IPS-20b (cell line): Measurements from ENCODE around the gene MAP1LC3B.

Source experiments
- H3K27ac ChIP-seq: one replicate; pipeline ENCODE4 v1.5.1; 2013; ENCODE audit warnings: low read length
- H3K27me3 ChIP-seq: 2 replicates; pipeline ENCODE4 v1.6.1; 2013; ENCODE audit warnings: mild to moderate bottlenecking, low read length, inconsistent platforms; ENCODE audit not compliant: insufficient read depth
- H3K36me3 ChIP-seq: 2 replicates; pipeline ENCODE4 v1.6.1; 2013; ENCODE audit warnings: low read depth, mild to moderate bottlenecking, inconsistent platforms, low read length, moderate library complexity; ENCODE audit not compliant: insufficient read depth
- H3K4me1 ChIP-seq: 2 replicates; pipeline ENCODE4 v1.6.1; 2013; ENCODE audit warnings: mild to moderate bottlenecking, control low read depth, inconsistent platforms, low read length, moderate library complexity; ENCODE audit not compliant: insufficient read depth
- H3K4me3 ChIP-seq: 2 replicates; pipeline ENCODE4 v1.5.1; 2013; ENCODE audit warnings: mild to moderate bottlenecking, low read length, inconsistent platforms
- H3K9ac ChIP-seq: 2 replicates; pipeline ENCODE4 v1.6.1; 2013; ENCODE audit warnings: low read depth, mild to moderate bottlenecking, inconsistent platforms, low read length, moderate library complexity
- H3K9me3 ChIP-seq: 2 replicates; pipeline ENCODE4 v1.6.1; 2013; ENCODE audit warnings: mild to moderate bottlenecking, low read depth, low read length, inconsistent platforms; ENCODE audit not compliant: insufficient read depth

MAP1LC3B gene

DNA sequence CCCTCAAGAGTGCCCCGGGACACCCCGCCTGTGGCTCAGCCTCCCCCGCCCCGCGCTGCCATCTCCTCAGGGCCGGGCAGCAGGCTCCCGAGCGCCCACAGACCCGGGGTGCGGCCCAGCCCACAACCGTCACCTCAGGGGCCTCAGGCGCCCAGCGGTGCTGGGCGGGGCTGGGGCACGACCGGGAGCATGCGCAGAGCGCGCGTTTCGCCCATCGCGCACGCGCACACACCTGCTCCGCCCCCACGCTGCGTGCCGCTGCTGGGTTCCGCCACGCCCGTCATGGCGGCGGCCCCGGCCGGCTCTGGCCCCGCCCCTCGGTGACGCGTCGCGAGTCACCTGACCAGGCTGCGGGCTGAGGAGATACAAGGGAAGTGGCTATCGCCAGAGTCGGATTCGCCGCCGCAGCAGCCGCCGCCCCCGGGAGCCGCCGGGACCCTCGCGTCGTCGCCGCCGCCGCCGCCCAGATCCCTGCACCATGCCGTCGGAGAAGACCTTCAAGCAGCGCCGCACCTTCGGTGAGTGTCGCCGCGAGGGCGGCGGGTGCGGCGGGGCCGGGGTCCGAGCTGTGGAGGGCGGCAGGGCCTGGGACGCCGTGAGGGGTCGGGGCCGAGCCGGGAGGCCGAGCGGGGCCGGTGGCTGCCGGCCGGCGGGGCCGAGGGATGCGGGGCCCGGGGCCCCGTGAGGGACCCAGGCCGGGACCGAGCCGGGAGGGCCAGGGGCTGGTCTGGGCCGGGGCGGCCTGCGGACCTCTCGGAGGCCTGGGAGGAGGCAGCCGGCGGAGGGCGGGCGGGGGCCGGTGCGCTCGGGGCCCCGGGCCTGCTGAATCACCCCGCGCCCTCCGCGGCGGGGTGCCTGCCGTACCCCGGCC lies at the start of gene MAP1LC3B:
Gene MAP1LC3B (plus strand): TSS at position 387 of the 871 bp plus-strand sequence. CDS start 92 bp downstream, at position 479.
- Histone ChIP-seq H3K36me3 (peaks cover 5% of the 10 kb centered on the region; the same call in 1 of the 2 replicates), H3K27ac (peak within 1 kb of the TSS; percentile 74), H3K4me3 (peak within 1 kb of the TSS; percentile 98), H3K9ac (peak within 1 kb of the TSS; percentile 81), H3K9me3 (no peaks in the 10 kb centered on the region), H3K27me3 (peaks cover 7% of the 10 kb centered on the region; the same call in 1 of the 2 replicates), H3K4me1 (peaks cover 5% of the 10 kb centered on the region)

DNA sequence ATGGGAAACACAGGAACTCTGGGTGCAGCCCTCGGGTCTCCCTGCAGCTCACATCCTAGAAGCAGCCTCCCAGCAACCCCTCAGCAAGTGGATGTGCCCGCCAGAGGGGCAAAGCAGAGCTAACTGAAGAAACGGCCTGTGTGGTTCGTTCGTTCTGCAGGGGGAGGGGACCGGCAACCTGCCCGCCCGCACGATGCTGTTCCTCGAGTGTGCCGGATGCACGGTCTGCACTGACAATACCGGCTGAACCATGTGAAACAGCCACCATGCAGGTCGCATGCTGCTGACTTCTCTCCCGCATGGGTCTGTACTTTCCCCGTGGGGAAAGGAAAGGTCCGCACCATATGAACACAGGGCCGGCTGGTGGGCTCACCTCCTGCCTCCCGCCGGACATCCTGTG lies 49.6 kb upstream of the MAP1LC3B start:
- peaks cover 24% of the 10 kb centered on the region for H3K36me3 ChIP-seq
- no peak overlapping the region for H3K27ac ChIP-seq
- H3K4me1 ChIP-seq: peaks cover 5% of the 10 kb centered on the region; the same call in 1 of the 2 replicates
- no peaks in the 10 kb centered on the region for H3K27me3 ChIP-seq
- no peaks in the 10 kb centered on the region for H3K9me3 ChIP-seq
- H3K9ac ChIP-seq: no peak overlapping the region
- no peak overlapping the region for H3K4me3 ChIP-seq

DNA sequence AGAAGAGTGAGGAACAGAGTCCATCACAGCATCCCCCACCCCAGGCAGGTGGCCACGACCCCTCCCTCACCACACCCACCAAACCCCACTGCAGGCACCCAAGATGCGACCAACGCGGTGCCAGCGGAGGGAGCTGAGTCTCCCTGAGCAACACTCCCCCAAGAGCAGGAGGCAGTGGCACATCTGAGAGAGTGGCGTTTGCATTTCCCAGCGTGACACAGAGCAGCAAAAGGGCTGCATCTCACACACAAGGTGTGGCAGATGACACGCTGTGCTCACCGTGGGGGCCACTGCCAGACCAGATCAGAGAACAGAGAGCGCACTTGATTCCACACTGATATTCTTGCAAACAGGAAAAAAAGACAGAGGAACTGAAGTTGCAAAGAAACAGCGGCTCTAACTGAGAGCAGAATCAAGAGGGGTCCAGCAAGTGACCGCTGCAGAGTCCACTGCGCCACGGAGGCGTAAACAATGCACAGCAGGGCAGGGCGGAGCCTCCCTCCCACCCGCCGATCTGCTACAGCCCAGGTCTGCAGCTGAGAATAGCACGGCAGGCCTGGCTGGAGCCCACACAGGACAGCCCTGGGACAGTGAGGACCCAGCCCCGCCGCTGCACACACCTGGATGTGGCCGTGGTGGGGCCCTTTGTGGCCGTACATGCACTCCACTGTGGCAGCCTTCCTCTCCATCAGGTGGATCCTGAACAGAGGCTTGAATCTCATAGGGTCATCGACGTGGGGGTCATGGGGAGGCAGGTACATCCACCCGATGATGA lies 49.0 kb upstream of the MAP1LC3B start:
- H3K9ac ChIP-seq: no peak overlapping the region
- H3K27me3 ChIP-seq: no peaks in the 10 kb centered on the region
- no peak overlapping the region for H3K4me3 ChIP-seq
- peaks cover 24% of the 10 kb centered on the region for H3K36me3 ChIP-seq
- no peak overlapping the region for H3K27ac ChIP-seq
- H3K4me1 ChIP-seq: peaks cover 5% of the 10 kb centered on the region; the same call in 1 of the 2 replicates
- no peaks in the 10 kb centered on the region for H3K9me3 ChIP-seq

DNA sequence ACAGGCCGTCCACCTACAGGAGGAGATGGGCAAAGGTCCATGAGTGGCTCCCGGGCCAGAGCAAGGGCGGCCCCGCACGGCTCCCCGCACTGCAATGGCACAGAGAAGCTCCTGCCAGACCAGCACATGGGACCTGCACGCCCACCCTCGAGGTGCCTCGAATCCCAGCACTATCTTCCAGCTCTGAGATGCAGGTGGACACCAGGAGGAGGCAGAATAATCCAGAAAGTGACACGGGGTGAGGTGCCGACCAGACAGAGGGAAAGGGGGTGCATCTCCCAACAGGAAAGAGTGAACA lies 48.4 kb upstream of the MAP1LC3B start:
- Histone ChIP-seq H3K27me3 (no peaks in the 10 kb centered on the region), H3K4me1 (peaks cover 5% of the 10 kb centered on the region; the same call in 1 of the 2 replicates), H3K9me3 (no peaks in the 10 kb centered on the region), H3K9ac (no peak overlapping the region), H3K4me3 (no peak overlapping the region), H3K36me3 (peaks cover 24% of the 10 kb centered on the region), H3K27ac (no peak overlapping the region)

DNA sequence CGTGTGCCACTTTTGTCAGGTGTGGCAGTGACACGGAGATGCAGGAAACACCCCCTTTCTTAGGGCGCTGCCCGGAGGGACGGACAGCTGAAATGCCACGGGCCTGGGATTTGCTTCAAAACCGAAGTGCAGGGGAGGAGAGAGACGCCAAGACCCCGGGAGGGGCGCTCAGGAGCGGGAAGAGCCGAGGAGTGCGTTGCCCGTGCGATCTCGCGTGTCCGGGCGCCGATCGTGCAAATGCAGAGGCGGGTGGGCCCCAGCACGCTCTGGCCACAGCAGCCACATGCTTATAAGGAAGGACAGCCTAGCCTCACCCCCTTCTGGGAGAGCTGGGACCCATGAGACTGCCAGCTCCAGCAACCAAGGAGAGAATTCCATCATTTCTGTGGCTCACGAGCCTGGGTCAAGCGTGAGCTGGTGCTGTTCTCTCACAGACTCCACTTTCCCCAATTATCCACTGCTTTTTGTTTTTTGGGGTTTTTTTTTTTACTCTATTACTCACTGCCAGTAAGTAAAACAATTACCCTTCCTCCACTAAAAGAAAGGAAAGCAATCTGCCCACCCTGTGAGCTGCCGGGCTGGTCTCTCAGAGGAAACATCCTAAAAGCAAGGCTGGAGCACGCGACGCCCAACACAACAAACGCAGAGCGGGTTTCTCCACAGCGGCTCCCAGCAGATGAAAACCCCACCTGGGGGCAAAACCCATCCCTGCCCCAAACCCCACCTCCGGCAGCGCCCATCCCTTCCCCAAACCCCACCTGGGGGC lies 47.8 kb upstream of the MAP1LC3B start:
- Histone ChIP-seq H3K27ac (no peak overlapping the region), H3K9ac (no peak overlapping the region)

DNA sequence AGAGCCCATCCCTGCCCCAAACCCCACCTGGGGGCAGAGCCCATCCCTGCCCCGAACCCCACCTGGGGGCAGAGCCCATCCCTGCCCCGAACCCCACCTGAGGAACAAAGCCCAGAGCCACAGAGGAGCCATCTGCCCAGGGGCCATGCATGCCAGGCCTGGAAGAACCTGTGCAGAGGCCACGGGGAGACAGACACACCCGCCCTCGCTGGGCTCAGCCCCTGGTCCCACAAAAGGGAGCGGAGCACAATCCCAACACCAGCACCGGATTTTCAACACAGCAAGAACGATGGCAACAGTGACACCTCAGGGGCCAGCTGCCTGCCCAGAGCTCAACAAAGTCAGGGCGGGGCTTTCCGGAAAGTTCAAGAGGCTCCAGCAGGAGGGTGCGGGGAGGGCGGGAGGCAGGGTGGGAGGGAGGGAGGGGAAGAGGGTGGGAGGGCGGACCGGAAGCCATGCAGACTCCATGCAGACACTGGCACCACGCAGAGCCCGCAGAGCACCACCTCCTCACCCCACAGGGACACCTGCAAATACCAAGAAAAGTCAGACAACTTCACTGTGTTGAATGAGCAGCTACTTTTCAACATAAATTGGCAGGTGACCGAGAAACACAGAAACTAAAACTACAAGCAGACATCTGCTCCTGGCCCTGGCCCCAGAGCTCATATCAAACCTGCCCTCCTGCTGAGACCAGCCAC lies 47.1 kb upstream of the MAP1LC3B start:
- Histone ChIP-seq H3K27ac (peak overlapping the region; percentile 65), H3K9ac (no peak overlapping the region), H3K36me3 (peaks cover 24% of the 10 kb centered on the region), H3K4me3 (no peak overlapping the region), H3K9me3 (no peaks in the 10 kb centered on the region), H3K27me3 (no peaks in the 10 kb centered on the region), H3K4me1 (peaks cover 5% of the 10 kb centered on the region; the same call in 1 of the 2 replicates)

More for the DNA sequence above, 47.8 kb upstream of the MAP1LC3B start:
- no peak overlapping the region for H3K4me3 ChIP-seq
- no peaks in the 10 kb centered on the region for H3K27me3 ChIP-seq
- H3K4me1 ChIP-seq: peaks cover 5% of the 10 kb centered on the region; the same call in 1 of the 2 replicates
- H3K36me3 ChIP-seq: peaks cover 24% of the 10 kb centered on the region
- H3K9me3 ChIP-seq: no peaks in the 10 kb centered on the region

DNA sequence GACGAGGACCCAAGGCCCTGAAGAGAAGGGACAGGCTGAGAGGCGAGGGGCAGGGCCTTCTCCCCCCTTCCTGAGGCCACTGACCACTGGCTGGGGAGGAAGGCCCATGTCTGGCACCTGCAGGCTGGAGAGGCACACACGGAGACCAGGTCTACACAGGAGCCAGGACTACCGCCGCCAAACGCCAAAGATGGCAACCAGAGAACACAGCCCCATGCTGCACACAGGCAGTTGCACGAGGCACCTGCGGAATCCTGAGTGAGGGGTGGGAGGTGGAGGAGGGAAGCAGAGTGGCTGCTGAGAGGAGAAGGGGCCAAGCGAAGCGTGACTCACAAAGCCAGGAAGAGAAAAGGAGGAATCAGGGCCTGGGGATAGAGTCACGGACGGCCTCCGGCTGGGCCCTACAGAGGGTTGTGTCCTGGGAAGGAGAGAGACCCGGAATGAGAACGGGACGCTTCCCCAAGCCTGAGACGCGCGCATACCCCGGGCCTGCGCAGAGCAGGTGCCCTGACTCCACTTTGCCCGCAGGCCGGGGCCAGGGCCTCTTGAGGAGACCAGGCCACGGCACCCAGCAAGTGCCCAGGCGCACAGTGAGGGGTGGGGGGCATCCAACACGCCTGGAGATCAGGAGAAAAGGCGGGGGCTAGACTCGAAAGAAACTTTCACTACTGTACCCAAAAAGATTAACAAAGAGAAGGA lies 46.3 kb upstream of the MAP1LC3B start:
- peaks cover 24% of the 10 kb centered on the region for H3K36me3 ChIP-seq
- peaks cover 5% of the 10 kb centered on the region; the same call in 1 of the 2 replicates for H3K4me1 ChIP-seq
- H3K27ac ChIP-seq: peak overlapping the region; percentile 65
- no peak overlapping the region for H3K4me3 ChIP-seq
- no peak overlapping the region for H3K9ac ChIP-seq
- H3K9me3 ChIP-seq: no peaks in the 10 kb centered on the region
- H3K27me3 ChIP-seq: no peaks in the 10 kb centered on the region

DNA sequence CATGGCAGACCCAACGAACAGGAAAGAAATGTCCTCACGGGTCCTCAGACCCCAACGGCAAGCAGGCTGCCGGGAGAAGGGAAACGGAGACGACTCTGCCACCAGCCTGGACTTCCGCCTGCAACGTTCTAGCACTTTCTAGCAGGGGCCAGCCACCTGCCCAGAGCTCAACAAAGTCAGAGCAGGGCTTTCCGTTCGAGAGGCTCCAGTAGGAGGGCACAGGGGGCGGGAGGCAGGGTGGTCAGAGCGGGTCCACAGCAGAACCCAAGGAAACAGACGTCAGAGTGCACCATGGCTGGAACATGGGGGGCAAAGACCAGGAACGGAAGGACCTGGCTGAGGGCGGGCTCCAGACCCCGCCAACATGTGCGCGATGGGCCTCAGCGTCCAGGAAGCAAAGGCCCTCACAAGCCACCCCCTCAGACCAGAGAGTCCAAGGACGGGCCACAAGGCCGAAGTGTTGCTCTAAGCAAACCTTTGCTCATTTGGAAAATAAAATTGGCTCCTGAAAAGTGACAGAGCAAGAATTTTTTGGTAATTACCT lies 45.5 kb upstream of the MAP1LC3B start:
- H3K36me3 ChIP-seq: peaks cover 23% of the 10 kb centered on the region

DNA sequence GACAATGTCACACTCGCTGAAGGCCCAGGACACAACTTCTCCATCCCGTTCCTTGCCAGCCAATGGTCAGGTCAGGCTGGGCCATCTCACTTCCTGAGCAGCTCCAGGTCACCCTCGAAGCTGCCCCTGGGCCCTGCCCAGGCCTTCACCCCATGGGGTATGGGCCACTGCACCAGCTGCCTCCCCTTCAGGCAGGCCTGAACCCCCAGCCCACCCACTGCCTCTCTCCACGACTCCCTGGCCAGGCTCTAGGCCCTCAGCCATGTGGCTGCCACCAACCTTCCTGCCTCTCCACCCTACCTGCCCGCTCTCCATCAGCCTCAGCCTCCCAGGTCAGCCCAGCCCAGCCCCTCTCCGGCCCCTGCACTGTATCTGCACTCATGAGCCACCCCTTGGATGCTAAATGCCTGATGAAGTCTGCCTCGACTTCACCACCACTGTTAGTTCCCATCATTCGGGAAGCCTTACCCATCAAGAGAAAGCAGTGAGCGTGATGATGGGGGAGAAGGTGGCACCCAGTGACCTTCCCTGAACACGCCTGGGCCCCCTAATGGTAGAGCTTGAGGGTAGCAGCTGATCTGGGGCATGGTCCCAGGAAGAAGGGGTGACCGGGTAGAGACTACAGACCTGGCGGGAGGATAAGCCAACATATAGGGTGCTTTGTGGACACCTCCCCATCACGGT lies 44.1 kb upstream of the MAP1LC3B start:
- peaks cover 5% of the 10 kb centered on the region; the same call in 1 of the 2 replicates for H3K4me1 ChIP-seq
- peaks cover 8% of the 10 kb centered on the region; the same call in 1 of the 2 replicates for H3K36me3 ChIP-seq
- no peaks in the 10 kb centered on the region for H3K27me3 ChIP-seq
- H3K4me3 ChIP-seq: no peak overlapping the region
- no peaks in the 10 kb centered on the region for H3K9me3 ChIP-seq
- no peak overlapping the region for H3K27ac ChIP-seq
- H3K9ac ChIP-seq: no peak overlapping the region

More for the DNA sequence above, 45.5 kb upstream of the MAP1LC3B start:
- no peak overlapping the region for H3K27ac ChIP-seq
- H3K4me1 ChIP-seq: peaks cover 5% of the 10 kb centered on the region; the same call in 1 of the 2 replicates
- H3K9me3 ChIP-seq: no peaks in the 10 kb centered on the region
- H3K4me3 ChIP-seq: no peak overlapping the region
- H3K27me3 ChIP-seq: no peaks in the 10 kb centered on the region
- H3K9ac ChIP-seq: no peak overlapping the region

DNA sequence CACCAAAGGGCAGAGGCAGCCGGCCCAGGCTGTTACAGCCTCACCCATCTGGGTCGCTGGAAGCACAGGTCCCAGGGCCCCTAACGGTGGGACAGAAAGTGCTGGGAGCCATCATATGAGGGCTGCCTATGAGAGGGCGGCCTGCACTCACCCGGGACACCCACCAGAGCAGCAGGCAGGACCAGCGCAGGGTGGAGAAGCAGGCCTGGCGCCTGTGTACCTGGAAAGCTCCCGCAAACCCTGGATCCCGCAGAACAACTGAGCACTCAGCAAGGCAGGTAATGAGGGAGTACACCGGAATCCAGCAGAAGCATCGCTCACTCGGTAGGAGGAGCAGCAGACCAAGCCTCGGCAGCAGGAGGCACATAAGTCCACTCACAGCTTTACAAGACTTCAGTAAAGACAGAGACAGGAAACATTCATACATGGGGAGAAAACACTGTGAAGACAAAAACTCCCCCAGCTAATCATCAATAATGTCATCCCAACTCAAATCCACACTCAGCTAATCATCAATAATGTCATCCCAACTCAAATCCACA lies 43.4 kb upstream of the MAP1LC3B start:
- H3K27me3 ChIP-seq: no peaks in the 10 kb centered on the region
- no peak overlapping the region for H3K9ac ChIP-seq
- no peak overlapping the region for H3K27ac ChIP-seq
- no peak overlapping the region for H3K4me3 ChIP-seq
- H3K36me3 ChIP-seq: 0 out of 2 replicates have a peak, but pooled peaks cover 8% of the 10 kb centered on the region
- no peaks in the 10 kb centered on the region for H3K9me3 ChIP-seq
- H3K4me1 ChIP-seq: peaks cover 5% of the 10 kb centered on the region; the same call in 1 of the 2 replicates
